Peyer's patch (tissue), 4 donors: ENCODE data around the gene OR52N2. TPM values are rescaled to one million over a fixed set of nuclear protein-coding genes. Genes with fewer than 3 reads are reported as not detected.

ENCODE experiments used
- DNase-seq, 3 donors: peaks; one replicate each; pipeline ENCODE4 v3.0.0-alpha.2; 2017 to 2019
- H3K27ac ChIP-seq, 4 donors: fragments of 200-600 bp; sonication (generic); one replicate each; pipeline ENCODE4 v1.5.1; 2016 to 2019
- H3K27me3 ChIP-seq, 2 donors: fragments of 200-600 bp; sonication (generic); one replicate each; pipeline ENCODE4 v1.5.1; 2019
- H3K36me3 ChIP-seq, 3 donors: fragments of 200-600 bp; sonication (generic); one replicate each; pipeline ENCODE4 v1.5.1; 2016 to 2019
- H3K4me1 ChIP-seq, 4 donors: fragments of 200-600 bp; sonication (generic); one replicate each; pipeline ENCODE4 v1.5.1; 2016 to 2019
- H3K4me3 ChIP-seq, 4 donors: fragments of 200-600 bp; sonication (generic); 1 replicate in 3 of 4; 2 replicates in 1 of 4; pipeline ENCODE4 v1.5.1; 2016 to 2019; ENCODE audit warnings: mild to moderate bottlenecking in 1 of 4
- H3K9me3 ChIP-seq, 4 donors: fragments of 200-600 bp; sonication (generic); one replicate each; pipeline ENCODE4 v1.5.1; 2016 to 2019; ENCODE audit warnings: mild to moderate bottlenecking in 1 of 4
- POLR2A ChIP-seq, 2 donors: fragments of 450-650 bp; IDR thresholded peaks; one replicate each; pipeline ENCODE4 v1.5.1; 2017; ENCODE audit warnings: antibody characterized with exemption in 2 of 2, mild to moderate bottlenecking in 2 of 2, moderate library complexity in 2 of 2
- total RNA-seq, 4 donors: library from RNA; depleted of rRNA; stranded (reverse); fragments of >200 nt; gene quantifications; one replicate each; pipeline ENCODE4 v1.1.0, GENCODE V29; 2016
- TF ChIP-seq, protein P1 (sequence below), 6 experiments: fragments of 450-650 bp in 4 of 6; fragments of 200-600 bp in 2 of 6; sonication (generic) in 1 of 6; IDR thresholded peaks; one replicate each; pipeline ENCODE4 v1.5.1; 2017 to 2019; ENCODE audit warnings: antibody characterized with exemption in 6 of 6, mild to moderate bottlenecking in 3 of 6, moderate library complexity in 1 of 6

The OR52N2 gene
- total RNA-seq, result not detected

DNA sequence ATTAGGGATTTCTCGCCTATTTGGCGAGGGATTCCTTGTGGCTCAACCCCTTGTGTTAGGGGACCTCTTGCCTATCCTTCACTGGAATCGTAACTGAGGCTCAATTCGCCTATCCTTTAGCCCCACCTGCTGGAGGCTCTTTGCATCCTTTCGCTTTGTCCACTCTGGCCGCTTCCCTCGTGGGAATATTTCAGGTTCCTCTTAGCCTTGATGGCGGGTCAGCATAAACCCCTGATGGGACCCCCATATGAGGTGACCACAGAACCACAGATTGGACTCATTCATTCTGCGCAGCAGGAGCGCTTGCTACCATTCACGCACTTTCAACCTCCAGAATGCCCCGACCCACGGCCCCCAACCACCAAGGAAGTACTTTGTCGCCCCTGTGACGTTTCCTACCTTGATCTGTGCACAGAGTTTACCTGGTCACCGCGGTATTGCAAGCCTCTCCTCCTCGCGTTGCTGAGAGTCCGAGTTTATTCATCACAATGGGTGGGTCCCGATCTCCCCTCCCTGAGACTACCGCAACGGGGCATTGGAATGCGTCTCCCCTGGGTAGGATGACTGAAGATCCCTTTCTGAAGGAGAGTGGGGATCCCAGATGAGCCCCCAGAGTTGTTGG, at the start of gene OR52N2:
Gene OR52N2 (plus strand): TSS at position 425 of the 622 bp plus-strand sequence. CDS start 11,412 bp downstream, outside the sequence.
- no peaks in the 10 kb centered on the region for H3K4me1 ChIP-seq
- DNase-seq, result peak; percentile 54 to 88 (median 77)
- no peak within 1 kb of the TSS for H3K27ac ChIP-seq
- H3K27me3 ChIP-seq, result no peaks in the 10 kb centered on the region
- TF ChIP-seq POLR2A (IDR thresholded peaks at IDR 0.05), result no peak
- TF ChIP-seq, protein P1, sequence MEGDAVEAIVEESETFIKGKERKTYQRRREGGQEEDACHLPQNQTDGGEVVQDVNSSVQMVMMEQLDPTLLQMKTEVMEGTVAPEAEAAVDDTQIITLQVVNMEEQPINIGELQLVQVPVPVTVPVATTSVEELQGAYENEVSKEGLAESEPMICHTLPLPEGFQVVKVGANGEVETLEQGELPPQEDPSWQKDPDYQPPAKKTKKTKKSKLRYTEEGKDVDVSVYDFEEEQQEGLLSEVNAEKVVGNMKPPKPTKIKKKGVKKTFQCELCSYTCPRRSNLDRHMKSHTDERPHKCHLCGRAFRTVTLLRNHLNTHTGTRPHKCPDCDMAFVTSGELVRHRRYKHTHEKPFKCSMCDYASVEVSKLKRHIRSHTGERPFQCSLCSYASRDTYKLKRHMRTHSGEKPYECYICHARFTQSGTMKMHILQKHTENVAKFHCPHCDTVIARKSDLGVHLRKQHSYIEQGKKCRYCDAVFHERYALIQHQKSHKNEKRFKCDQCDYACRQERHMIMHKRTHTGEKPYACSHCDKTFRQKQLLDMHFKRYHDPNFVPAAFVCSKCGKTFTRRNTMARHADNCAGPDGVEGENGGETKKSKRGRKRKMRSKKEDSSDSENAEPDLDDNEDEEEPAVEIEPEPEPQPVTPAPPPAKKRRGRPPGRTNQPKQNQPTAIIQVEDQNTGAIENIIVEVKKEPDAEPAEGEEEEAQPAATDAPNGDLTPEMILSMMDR (IDR thresholded peaks at IDR 0.05), result peak; percentile 52 to 85 (median 78)
- H3K36me3 ChIP-seq, result no peaks in the 10 kb centered on the region
- H3K4me3 ChIP-seq, result peak within 1 kb of the TSS; percentile 20 to 53 (median 41)
- no peaks in the 10 kb centered on the region for H3K9me3 ChIP-seq

DNA sequence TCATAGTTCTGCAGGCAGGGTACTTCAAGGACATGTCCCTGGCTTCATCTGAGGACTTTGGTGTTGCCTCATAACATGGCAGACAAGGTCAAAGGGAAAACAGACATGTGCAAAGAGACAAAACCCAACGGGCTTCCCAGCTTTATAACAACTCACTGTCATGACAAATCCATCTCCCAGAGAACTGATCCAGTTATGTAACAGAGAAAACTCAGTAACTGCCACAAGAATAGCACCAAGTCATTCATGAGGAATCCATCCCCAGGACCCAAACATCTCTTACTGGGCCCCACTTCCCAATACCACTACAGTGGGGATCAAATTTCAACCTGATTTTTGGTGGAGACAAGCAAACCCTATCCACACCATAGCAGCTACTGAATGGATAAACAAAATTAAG, 41.7 kb upstream of the OR52N2 start:
- H3K9me3 ChIP-seq, result no peaks in the 10 kb centered on the region
- no peak for DNase-seq

DNA sequence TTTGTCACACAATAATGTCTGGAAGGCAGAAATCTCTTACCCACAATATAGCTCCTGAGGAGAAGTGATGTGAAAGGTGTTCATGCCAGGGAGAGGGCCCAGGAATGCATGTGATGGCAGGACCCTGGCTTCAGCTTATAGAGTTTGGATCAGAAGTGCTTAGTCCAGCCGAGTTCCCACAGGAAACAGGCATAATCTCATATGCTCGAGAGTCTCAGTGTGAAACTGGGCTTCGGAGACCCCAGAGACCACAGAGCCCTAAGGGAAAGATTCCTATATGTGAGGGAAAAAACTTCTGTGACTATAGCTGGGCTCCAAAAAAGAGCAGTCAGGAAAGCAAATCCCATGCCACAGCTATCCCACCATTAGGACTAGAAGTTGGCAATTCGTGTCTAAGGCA, 25.5 kb upstream of the OR52N2 start, which contains the start of gene OR52N5:
Gene OR52N5 (minus strand): TSS at position 101 of the 400 bp plus-strand sequence. CDS start 4,721 bp downstream, outside the sequence.
- no peaks in the 10 kb centered on the region for H3K9me3 ChIP-seq

More for the DNA sequence above, 41.7 kb upstream of the OR52N2 start:
- Histone ChIP-seq H3K36me3 (no peaks in the 10 kb centered on the region), H3K4me3 (no peak overlapping the region), H3K27ac (no peak overlapping the region), H3K27me3 (no peaks in the 10 kb centered on the region), H3K4me1 (no peaks in the 10 kb centered on the region)
- no peak for TF ChIP-seq POLR2A (IDR thresholded peaks at IDR 0.05)
- TF ChIP-seq, protein P1 (IDR thresholded peaks at IDR 0.05), result no peak

DNA sequence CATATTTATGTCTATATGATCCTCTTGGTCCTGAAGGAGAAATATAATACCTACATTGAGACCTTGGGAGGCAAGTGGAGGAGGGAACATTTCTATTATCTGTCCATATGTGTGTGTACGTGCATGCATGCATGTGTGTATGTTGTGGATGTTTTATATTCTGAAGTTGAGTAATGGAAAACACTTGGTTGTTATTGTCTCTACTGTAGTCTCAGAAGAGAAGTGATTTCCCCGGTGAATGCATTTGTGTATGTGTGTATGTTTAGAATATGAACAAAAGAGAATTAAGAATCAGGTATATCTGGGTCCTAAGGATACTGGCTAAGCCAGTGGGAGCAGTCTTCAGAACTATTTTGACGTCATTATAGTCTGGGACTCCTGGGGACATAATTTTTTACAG, 17.6 kb upstream of the OR52N2 start, which contains the start of gene OR52N1:
Gene OR52N1 (minus strand): TSS at position 101 of the 400 bp plus-strand sequence. CDS start 2,449 bp downstream, outside the sequence.
- no peak for DNase-seq
- TF ChIP-seq, protein P1 (IDR thresholded peaks at IDR 0.05), result no peak
- no peak for TF ChIP-seq POLR2A (IDR thresholded peaks at IDR 0.05)
- no peaks in the 10 kb centered on the region for H3K9me3 ChIP-seq

More for the DNA sequence above, 25.5 kb upstream of the OR52N2 start, which contains the start of gene OR52N5:
- no peak for TF ChIP-seq POLR2A (IDR thresholded peaks at IDR 0.05)
- TF ChIP-seq, protein P1 (IDR thresholded peaks at IDR 0.05), result no peak
- H3K27ac ChIP-seq, result no peak within 1 kb of the TSS
- no peaks in the 10 kb centered on the region for H3K36me3 ChIP-seq
- H3K4me1 ChIP-seq, result no peaks in the 10 kb centered on the region
- DNase-seq, result no peak
- no peaks in the 10 kb centered on the region for H3K27me3 ChIP-seq
- no peak within 1 kb of the TSS for H3K4me3 ChIP-seq

DNA sequence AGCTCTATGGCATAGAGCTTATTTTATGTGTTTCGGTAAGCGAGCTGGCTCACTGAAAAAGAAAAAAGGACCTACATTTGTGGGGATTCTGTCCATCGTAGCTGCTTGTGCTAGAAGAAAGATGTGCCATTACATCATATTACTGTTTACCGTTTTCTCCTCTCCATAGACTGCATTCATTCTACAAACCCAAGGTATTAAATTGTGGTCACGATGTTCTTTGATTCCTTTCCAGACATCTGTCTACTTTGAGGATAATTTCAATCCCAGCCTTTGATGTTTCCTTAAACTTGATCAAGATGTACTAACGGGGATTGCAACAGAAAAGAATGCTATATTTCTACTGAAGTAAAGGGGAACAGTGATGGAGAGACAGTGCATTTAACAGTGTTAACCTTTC, 12.2 kb upstream of the OR52N2 start:
- Histone ChIP-seq H3K9me3 (no peaks in the 10 kb centered on the region), H3K36me3 (no peaks in the 10 kb centered on the region)
- TF ChIP-seq, protein P1 (IDR thresholded peaks at IDR 0.05), result no peak
- no peak for TF ChIP-seq POLR2A (IDR thresholded peaks at IDR 0.05)

More for the DNA sequence above, 17.6 kb upstream of the OR52N2 start, which contains the start of gene OR52N1:
- Histone ChIP-seq H3K27ac (no peak within 1 kb of the TSS), H3K4me3 (no peak within 1 kb of the TSS), H3K4me1 (no peaks in the 10 kb centered on the region), H3K27me3 (no peaks in the 10 kb centered on the region), H3K36me3 (no peaks in the 10 kb centered on the region)

More for the DNA sequence above, 12.2 kb upstream of the OR52N2 start:
- Histone ChIP-seq H3K27me3 (no peaks in the 10 kb centered on the region), H3K27ac (no peak overlapping the region), H3K4me1 (no peaks in the 10 kb centered on the region), H3K4me3 (no peak overlapping the region)
- DNase-seq, result no peak
